Measurements from ENCODE around the gene WRAP73.

The WRAP73 gene

GRCh38 chr1:3608154-3608553, 41.7 kb downstream of the WRAP73 start:
- Histone ChIP-seq H3K27ac (ENCODE audit: low read depth, low read length, severe bottlenecking) (no peak overlapping the region), H3K36me3 (ENCODE audit: control insufficient read depth, insufficient read depth, low read length) (no peaks in the 10 kb centered on the region), H3K9me3 (ENCODE audit: control insufficient read depth, low read length) (no peaks in the 10 kb centered on the region), H3K4me1 (ENCODE audit: control insufficient read depth, insufficient read depth, low read length, poor library complexity, severe bottlenecking) (peaks cover 28% of the 10 kb centered on the region), H3K4me3 (ENCODE audit: extremely low read depth, insufficient read depth, low read length, poor library complexity, severe bottlenecking) (no peak overlapping the region)
- WGBS, 2 experiments (ENCODE audit: insufficient coverage in 2 of 2) = 88 to 93% methylated on average over 7 of the region's 7 CpGs

GRCh38 chr1:3607703-3608065, 42.2 kb downstream of the WRAP73 start:
- H3K27ac ChIP-seq (ENCODE audit: low read depth, low read length, severe bottlenecking) = no peak overlapping the region
- no peak overlapping the region for H3K4me3 ChIP-seq (ENCODE audit: extremely low read depth, insufficient read depth, low read length, poor library complexity, severe bottlenecking)
- WGBS, 2 experiments (ENCODE audit: insufficient coverage in 2 of 2) = 81 to 88% methylated on average over 7 to 15 of the region's 18 CpGs
- H3K4me1 ChIP-seq (ENCODE audit: control insufficient read depth, insufficient read depth, low read length, poor library complexity, severe bottlenecking) = peaks cover 24% of the 10 kb centered on the region
- H3K36me3 ChIP-seq (ENCODE audit: control insufficient read depth, insufficient read depth, low read length) = no peaks in the 10 kb centered on the region
- H3K9me3 ChIP-seq (ENCODE audit: control insufficient read depth, low read length) = no peaks in the 10 kb centered on the region

GRCh38 chr1:3606779-3607702, 42.9 kb downstream of the WRAP73 start:
- Histone ChIP-seq H3K4me3 (ENCODE audit: extremely low read depth, insufficient read depth, low read length, poor library complexity, severe bottlenecking) (no peak overlapping the region), H3K27ac (ENCODE audit: low read depth, low read length, severe bottlenecking) (no peak overlapping the region), H3K36me3 (ENCODE audit: control insufficient read depth, insufficient read depth, low read length) (peaks cover 1% of the 10 kb centered on the region), H3K4me1 (ENCODE audit: control insufficient read depth, insufficient read depth, low read length, poor library complexity, severe bottlenecking) (peaks cover 19% of the 10 kb centered on the region), H3K9me3 (ENCODE audit: control insufficient read depth, low read length) (no peaks in the 10 kb centered on the region)
- 82 to 89% methylated on average over 11 to 23 of the region's 23 CpGs for WGBS, 2 experiments (ENCODE audit: insufficient coverage in 2 of 2)

- H3K4me1 ChIP-seq (ENCODE audit: control insufficient read depth, insufficient read depth, low read length, poor library complexity, severe bottlenecking) = peaks cover 16% of the 10 kb centered on the region
- WGBS, 2 experiments (ENCODE audit: insufficient coverage in 2 of 2) = 83 to 87% methylated on average over 7 of the region's 7 CpGs
- no peak overlapping the region for H3K27ac ChIP-seq (ENCODE audit: low read depth, low read length, severe bottlenecking)
- peaks cover 4% of the 10 kb centered on the region for H3K36me3 ChIP-seq (ENCODE audit: control insufficient read depth, insufficient read depth, low read length)
- H3K9me3 ChIP-seq (ENCODE audit: control insufficient read depth, low read length) = no peaks in the 10 kb centered on the region
- H3K4me3 ChIP-seq (ENCODE audit: extremely low read depth, insufficient read depth, low read length, poor library complexity, severe bottlenecking) = no peak overlapping the region
Observed at GRCh38 chr1:3604997-3605823, 44.7 kb downstream of the WRAP73 start.

GRCh38 chr1:3604468-3604974, 45.4 kb downstream of the WRAP73 start:
- no peak overlapping the region for H3K27ac ChIP-seq (ENCODE audit: low read depth, low read length, severe bottlenecking)
- WGBS, 2 experiments (ENCODE audit: insufficient coverage in 2 of 2) = 93% methylated on average over 3 to 7 of the region's 8 CpGs
- H3K36me3 ChIP-seq (ENCODE audit: control insufficient read depth, insufficient read depth, low read length) = peaks cover 4% of the 10 kb centered on the region
- H3K4me3 ChIP-seq (ENCODE audit: extremely low read depth, insufficient read depth, low read length, poor library complexity, severe bottlenecking) = no peak overlapping the region
- H3K4me1 ChIP-seq (ENCODE audit: control insufficient read depth, insufficient read depth, low read length, poor library complexity, severe bottlenecking) = peaks cover 10% of the 10 kb centered on the region
- H3K9me3 ChIP-seq (ENCODE audit: control insufficient read depth, low read length) = no peaks in the 10 kb centered on the region

GRCh38 chr1:3603571-3604467, 46.1 kb downstream of the WRAP73 start:
- no peaks in the 10 kb centered on the region for H3K9me3 ChIP-seq (ENCODE audit: control insufficient read depth, low read length)
- peaks cover 4% of the 10 kb centered on the region for H3K36me3 ChIP-seq (ENCODE audit: control insufficient read depth, insufficient read depth, low read length)
- no peak overlapping the region for H3K4me3 ChIP-seq (ENCODE audit: extremely low read depth, insufficient read depth, low read length, poor library complexity, severe bottlenecking)
- WGBS, 2 experiments (ENCODE audit: insufficient coverage in 2 of 2) = 92 to 93% methylated on average over 27 of the region's 29 CpGs
- peaks cover 7% of the 10 kb centered on the region for H3K4me1 ChIP-seq (ENCODE audit: control insufficient read depth, insufficient read depth, low read length, poor library complexity, severe bottlenecking)
- no peak overlapping the region for H3K27ac ChIP-seq (ENCODE audit: low read depth, low read length, severe bottlenecking)

GRCh38 chr1:3603156-3603555, 46.7 kb downstream of the WRAP73 start:
- WGBS, 2 experiments (ENCODE audit: insufficient coverage in 2 of 2) = 94 to 96% methylated on average over 8 to 11 of the region's 11 CpGs
- H3K4me1 ChIP-seq (ENCODE audit: control insufficient read depth, insufficient read depth, low read length, poor library complexity, severe bottlenecking) = peaks cover 11% of the 10 kb centered on the region
- H3K4me3 ChIP-seq (ENCODE audit: extremely low read depth, insufficient read depth, low read length, poor library complexity, severe bottlenecking) = no peak overlapping the region
- peaks cover 4% of the 10 kb centered on the region for H3K36me3 ChIP-seq (ENCODE audit: control insufficient read depth, insufficient read depth, low read length)
- H3K27ac ChIP-seq (ENCODE audit: low read depth, low read length, severe bottlenecking) = no peak overlapping the region
- no peaks in the 10 kb centered on the region for H3K9me3 ChIP-seq (ENCODE audit: control insufficient read depth, low read length)

GRCh38 chr1:3602375-3602774, 47.5 kb downstream of the WRAP73 start:
- WGBS, 2 experiments (ENCODE audit: insufficient coverage in 2 of 2) = 91 to 93% methylated on average over 18 to 21 of the region's 21 CpGs
- Histone ChIP-seq H3K4me1 (ENCODE audit: control insufficient read depth, insufficient read depth, low read length, poor library complexity, severe bottlenecking) (peaks cover 18% of the 10 kb centered on the region), H3K4me3 (ENCODE audit: extremely low read depth, insufficient read depth, low read length, poor library complexity, severe bottlenecking) (no peak overlapping the region), H3K27ac (ENCODE audit: low read depth, low read length, severe bottlenecking) (no peak overlapping the region), H3K9me3 (ENCODE audit: control insufficient read depth, low read length) (no peaks in the 10 kb centered on the region), H3K36me3 (ENCODE audit: control insufficient read depth, insufficient read depth, low read length) (peaks cover 4% of the 10 kb centered on the region)

GRCh38 chr1:3601743-3602142, 48.2 kb downstream of the WRAP73 start:
- Histone ChIP-seq H3K4me1 (ENCODE audit: control insufficient read depth, insufficient read depth, low read length, poor library complexity, severe bottlenecking) (peaks cover 18% of the 10 kb centered on the region), H3K27ac (ENCODE audit: low read depth, low read length, severe bottlenecking) (no peak overlapping the region)
- WGBS, 2 experiments (ENCODE audit: insufficient coverage in 2 of 2) = 96 to 98% methylated on average over 10 to 13 of the region's 16 CpGs

GRCh38 chr1:3600354-3600753, 49.5 kb downstream of the WRAP73 start:
- WGBS, 2 experiments (ENCODE audit: insufficient coverage in 2 of 2) = 90 to 91% methylated on average over 9 to 10 of the region's 10 CpGs
- peaks cover 4% of the 10 kb centered on the region for H3K36me3 ChIP-seq (ENCODE audit: control insufficient read depth, insufficient read depth, low read length)
- peaks cover 18% of the 10 kb centered on the region for H3K4me1 ChIP-seq (ENCODE audit: control insufficient read depth, insufficient read depth, low read length, poor library complexity, severe bottlenecking)
- no peak overlapping the region for H3K27ac ChIP-seq (ENCODE audit: low read depth, low read length, severe bottlenecking)
- no peaks in the 10 kb centered on the region for H3K9me3 ChIP-seq (ENCODE audit: control insufficient read depth, low read length)
- no peak overlapping the region for H3K4me3 ChIP-seq (ENCODE audit: extremely low read depth, insufficient read depth, low read length, poor library complexity, severe bottlenecking)

More at GRCh38 chr1:3601743-3602142, 48.2 kb downstream of the WRAP73 start:
- Histone ChIP-seq H3K9me3 (ENCODE audit: control insufficient read depth, low read length) (no peaks in the 10 kb centered on the region), H3K36me3 (ENCODE audit: control insufficient read depth, insufficient read depth, low read length) (peaks cover 4% of the 10 kb centered on the region), H3K4me3 (ENCODE audit: extremely low read depth, insufficient read depth, low read length, poor library complexity, severe bottlenecking) (no peak overlapping the region)

Measured in mesodermal cell (in vitro differentiated cells).